ENCODE data around the gene CHRM5.

GRCh38 chr15:34114739-34115138 lies 146.4 kb downstream of the CHRM5 start:
- TF ChIP-seq CTCF (IDR thresholded peaks at IDR 0.05) (peak in 1 of 4 donors; percentile 10), POLR2A (IDR thresholded peaks at IDR 0.05) (no peak)
